ENCODE data around the gene DENND1A.

DENND1A gene

DNA sequence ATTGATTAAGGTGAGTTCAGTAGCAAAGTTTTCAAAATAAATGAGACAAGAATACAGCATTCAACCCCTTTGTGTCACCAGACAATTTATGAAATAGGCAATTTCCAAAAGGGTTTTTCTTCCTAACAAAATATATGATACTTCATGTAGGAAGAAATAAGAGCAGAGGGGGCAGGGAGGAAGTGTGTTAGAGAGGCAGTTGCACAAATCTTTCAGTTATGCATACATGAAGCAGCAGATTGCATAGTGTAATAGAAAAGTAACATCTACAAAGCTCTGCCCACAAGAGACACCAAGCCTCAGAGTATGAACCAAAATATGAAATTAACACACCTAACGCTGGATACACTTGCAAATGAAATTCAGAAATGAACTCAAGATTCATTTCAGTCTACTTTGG lies 157.0 kb downstream of the DENND1A start:
- DNase-seq (ENCODE audit: low read depth in 2 of 2) = no peak

DNA sequence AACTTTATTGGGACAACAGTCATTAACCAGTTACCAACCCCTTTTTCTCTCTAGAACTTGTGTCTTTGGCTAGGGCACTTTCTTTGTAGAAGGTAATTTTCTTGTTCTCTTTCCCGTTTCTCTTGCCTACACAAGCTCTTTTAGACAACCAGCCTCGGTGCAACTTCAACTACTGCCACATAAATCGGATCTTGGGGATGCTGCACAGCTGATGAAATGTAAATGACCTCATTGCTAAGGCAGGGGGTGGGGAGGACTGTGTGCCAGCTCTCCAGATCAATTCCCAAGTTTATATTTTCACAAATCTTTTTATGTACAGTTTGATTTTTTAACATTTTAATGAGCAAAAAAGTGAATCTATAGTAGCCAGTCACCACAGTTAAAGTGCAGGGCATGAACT lies 157.6 kb downstream of the DENND1A start:
- DNase-seq (ENCODE audit: low read depth in 2 of 2) = no peak

- DNase-seq (ENCODE audit: low read depth in 2 of 2) = no peak
These were observed 158.2 kb downstream of the DENND1A start for GRCh38 chr9:123771690-123772089.

GRCh38 chr9:123769719-123770118 lies 160.2 kb downstream of the DENND1A start:
- no peak for DNase-seq (ENCODE audit: low read depth in 2 of 2)

GRCh38 chr9:123763910-123764588 lies 165.9 kb downstream of the DENND1A start:
- DNase-seq (ENCODE audit: low read depth in 2 of 2) = no peak

DNA sequence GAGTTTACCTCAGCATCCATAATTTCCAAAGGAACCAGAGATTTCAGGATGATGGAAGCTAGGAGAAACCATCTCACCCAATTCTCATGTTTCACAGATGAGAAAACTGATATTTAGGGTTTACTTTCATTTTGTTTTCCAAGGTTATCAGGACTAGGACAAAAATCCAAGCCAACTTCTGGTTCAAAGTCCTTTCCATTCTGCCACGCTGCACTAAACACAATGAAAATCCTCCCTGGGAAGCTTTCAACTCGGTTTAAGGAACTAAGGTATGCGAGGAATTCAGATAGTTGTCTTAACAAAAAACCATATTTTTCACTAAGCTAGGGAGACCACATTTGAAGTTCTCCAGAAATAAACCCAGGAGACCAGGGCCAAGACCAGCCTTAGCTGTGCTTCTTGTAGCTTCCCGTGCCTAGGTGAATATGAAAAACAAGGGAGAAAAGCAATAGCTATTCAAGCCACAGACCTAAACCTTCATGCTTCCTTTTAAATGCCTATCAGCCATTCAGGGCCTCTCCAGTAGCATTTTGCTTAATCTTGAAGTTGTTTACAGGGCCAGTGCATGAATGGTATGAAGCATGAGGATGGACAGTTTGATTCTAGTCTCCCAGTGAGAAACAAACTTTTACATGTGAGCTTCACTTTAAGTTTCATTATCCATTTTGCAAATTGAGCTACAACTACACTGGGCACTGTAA lies 167.9 kb downstream of the DENND1A start:
- no peak for DNase-seq (ENCODE audit: low read depth in 2 of 2)

DNA sequence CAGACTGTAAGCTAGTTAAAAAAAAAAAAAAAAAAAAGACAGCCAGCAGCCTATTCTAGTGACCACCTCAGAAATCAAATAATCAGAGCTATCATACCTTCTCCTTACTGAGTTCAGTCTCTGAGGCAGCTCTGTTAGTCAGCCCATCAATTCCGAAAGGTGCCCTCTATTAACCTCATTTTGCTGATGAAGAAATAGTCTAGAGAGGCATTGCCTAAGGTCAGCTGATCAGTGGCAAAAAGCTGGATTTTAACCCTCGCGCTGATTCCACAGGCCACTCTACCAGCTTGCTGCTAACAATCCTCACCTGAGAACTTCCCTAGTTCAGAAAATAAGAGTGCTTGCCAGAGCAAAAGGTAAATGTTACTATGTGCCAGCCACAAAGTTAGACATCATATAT lies 172.0 kb downstream of the DENND1A start:
- no peak for DNase-seq (ENCODE audit: low read depth in 2 of 2)

DNA sequence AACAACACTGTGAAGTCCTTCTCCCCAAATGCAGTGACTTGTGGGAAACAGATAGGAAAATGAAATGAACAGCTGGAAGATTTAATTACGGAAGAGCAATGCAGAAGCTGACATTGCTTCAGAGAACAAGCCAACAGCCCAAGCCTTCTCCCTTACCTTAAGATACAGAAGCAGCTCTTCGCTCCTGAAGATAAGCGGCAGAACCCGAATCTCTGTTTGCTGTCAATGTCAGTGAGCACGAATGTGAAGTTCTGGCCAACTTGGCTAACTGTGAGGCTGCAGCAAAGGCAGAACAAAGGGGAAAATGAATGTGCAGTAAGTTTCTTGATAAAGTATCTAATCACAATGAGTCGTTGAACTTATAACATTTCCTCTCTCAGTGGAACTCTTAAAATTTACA lies 172.4 kb downstream of the DENND1A start:
- DNase-seq (ENCODE audit: low read depth in 2 of 2) = no peak

DNA sequence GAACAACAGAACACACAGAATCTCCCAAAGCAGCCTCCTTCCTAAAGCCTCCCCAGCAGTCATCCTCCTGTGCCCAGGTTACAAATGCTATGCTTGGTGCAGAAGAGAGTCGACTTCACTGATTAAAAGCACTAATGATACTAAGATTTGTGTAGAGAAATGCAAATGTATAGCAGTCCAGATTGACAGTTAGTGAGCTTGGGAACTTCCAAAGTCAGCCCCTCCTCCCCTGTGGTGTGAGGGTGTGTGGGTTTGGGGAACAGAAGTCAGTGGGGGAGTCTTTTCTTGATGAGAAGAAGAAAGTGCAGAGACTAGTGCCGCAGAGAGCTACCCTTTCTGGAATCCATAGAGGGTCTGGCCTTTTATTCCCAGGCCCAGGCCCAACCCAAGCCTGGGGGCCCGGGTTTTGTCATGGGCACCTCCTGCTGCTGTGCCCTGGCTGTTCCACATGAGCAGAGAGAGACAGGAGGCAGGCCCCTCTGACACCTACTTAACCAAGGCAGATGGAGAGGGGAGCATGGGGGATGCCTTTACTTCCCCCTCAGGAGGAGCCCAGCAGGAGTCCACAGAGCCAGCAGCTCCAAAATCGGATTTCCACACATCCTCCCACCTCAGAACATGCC lies 173.3 kb downstream of the DENND1A start:
- no peak for DNase-seq (ENCODE audit: low read depth in 2 of 2)

GRCh38 chr9:123753669-123754258 lies 176.2 kb downstream of the DENND1A start:
- DNase-seq (ENCODE audit: low read depth in 2 of 2) = no peak

DNA sequence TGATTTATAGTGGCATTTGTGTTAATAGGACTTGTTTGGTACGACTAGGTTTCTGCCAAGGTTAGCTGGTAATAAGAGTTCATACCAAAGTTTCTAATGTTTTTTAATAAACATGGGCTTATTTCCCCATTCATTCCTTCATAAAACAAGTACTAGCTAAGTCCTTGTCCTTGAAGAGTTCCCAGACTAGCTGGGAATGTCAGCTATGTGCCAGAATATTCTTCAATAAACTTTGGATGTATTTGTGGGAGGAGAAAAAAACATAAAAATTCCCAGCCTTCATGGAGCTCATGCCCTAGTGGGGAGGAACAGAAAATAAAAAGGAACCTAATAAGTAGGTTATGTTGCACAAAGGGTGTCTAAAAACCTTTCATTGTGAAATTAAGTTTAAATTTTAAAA lies 176.9 kb downstream of the DENND1A start:
- no peak for DNase-seq (ENCODE audit: low read depth in 2 of 2)

DNA sequence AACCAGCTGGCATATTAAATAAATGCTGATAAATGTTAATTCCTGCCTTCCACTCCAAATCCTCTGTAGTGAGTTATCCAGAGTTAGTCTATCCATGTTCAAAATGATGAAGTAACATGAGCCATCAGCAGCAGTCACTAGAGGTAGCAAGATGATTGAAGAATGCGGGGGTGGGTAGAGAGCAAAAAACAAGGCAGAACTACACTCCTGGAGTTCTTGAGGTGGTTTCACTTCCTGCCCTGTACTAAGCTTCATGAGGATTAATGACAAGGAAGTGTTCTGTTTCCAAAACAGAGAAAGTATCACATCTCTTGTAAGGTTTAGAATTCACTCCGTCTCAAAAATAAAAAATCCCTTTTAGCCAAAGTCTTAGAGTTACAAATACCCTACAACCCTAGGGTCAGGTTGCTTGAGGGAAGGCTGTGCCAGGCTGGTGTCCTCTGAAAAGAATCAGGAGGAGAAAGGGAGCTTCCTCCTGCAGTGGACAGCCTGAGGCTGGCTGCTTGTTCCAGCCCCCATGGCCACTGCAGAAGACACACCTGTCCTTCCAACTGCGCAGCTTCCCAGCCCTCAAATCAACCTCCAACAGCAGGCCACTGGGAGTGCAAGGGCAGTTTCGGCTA lies 180.2 kb downstream of the DENND1A start:
- DNase-seq (ENCODE audit: low read depth in 2 of 2) = no peak

DNA sequence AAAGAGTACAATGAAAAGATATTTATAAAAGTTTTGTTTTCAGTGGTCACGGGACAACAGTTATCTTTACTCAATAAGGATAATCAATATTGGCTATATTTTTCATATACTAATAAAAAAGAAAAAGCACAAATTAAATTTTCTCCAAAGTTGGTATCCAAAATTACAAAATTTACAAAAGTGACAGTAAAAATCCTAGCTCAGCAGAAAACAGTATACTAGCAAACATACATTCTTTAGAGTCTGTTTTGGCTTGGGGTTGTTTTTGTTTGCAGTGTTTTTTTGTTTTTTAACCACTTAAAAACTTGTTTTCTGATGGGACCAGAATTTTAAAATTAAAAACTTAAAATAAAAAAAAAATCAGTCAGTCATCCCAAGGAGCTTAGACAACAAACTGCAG lies 183.2 kb downstream of the DENND1A start:
- DNase-seq (ENCODE audit: low read depth in 2 of 2) = no peak

DNA sequence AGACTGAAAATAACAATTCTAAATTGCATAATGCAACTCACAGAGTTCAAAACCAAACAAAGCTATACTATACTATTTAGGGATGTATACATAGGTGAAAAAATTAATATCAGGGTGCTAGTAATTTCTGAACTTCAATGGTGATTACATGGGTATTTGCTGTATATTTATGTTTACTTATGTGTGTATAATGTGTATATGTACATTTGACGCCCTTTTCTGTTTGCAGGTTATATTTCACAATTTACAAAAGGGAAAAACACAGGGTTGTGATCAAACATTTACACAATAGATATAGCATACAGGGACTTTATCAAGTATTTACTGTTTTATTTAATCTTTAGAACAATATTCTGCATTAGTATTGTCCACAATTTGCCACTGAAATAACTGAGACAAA lies 184.0 kb downstream of the DENND1A start:
- no peak for DNase-seq (ENCODE audit: low read depth in 2 of 2)

DNA sequence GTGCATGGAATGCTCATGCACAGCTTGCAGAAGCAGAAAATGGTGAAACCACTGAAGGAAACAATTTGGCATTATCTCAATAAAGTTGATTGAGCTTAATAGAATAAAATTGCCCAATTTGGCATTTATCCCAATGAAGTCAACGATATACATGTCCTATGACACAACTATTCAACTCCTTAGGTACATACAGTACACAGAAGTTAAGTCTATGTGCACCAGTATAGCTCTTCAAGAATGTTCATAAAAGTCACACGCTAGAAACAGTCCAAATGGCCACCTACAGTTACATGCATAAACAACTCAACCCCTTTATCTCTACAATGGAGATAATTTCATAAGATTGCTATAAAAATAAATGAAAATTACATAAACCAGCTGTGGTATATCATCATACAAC lies 184.5 kb downstream of the DENND1A start:
- no peak for DNase-seq (ENCODE audit: low read depth in 2 of 2)

GRCh38 chr9:123743737-123744136 lies 186.2 kb downstream of the DENND1A start:
- DNase-seq (ENCODE audit: low read depth in 2 of 2) = no peak

DNA sequence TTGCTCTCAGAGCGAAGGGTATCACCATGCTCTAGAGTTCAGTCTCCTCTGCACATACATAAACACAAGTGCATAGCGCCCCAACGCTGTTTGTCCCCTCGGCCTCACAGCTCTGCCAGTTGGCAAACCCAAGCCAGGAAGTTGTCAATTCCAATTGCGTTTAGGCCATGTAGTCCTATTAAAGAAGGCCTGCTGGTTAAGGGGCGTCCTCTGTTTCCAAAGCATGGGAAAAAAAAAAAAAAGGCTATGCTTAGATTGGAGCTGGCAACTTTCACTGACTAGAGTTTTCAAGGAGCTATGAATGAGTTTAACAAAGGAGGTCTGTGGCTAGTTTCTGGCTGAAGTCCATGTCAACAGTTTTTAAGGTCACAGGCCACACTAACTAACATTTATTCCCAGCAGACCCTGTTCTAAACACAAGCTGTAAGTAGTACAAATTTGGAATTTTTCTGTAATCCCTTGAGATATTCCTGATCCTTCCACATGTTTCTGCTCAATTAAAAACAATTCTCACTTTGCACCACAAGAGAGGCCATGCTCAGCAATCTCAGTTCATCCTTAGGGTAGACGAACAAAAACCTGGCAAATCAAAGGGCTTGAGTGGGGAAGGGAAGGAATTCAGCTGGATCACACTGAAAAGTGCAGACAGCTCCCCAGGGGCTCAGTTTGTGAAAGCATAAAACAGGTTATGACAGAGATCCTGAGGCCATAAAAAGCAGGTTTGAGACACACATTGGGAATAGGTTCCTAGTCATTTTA lies 187.7 kb downstream of the DENND1A start:
- no peak for DNase-seq (ENCODE audit: low read depth in 2 of 2)

GRCh38 chr9:123741214-123741613 lies 188.7 kb downstream of the DENND1A start:
- no peak for DNase-seq (ENCODE audit: low read depth in 2 of 2)

- DNase-seq (ENCODE audit: low read depth in 2 of 2) = no peak
These were observed 190.0 kb downstream of the DENND1A start for GRCh38 chr9:123739902-123740301.

DNA sequence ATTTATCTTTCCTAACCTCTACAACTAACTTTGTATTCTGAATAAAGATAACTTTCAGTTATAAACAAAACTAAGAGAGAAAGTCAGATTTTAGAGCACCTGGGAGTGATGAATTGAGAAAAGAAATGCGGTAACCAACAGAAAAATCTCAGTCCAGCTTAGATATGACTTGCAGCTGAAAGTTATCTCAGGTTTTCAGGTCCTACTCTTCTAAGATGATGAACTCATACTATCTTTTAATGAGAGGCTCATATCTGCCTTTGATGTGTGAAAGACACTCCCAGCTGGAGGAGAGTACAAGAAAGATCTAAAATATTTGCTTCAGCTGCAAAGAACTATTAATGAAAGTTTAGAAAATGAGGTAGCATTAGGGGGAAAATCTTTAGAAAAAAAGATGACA lies 190.5 kb downstream of the DENND1A start:
- DNase-seq (ENCODE audit: low read depth in 2 of 2) = no peak

DNA sequence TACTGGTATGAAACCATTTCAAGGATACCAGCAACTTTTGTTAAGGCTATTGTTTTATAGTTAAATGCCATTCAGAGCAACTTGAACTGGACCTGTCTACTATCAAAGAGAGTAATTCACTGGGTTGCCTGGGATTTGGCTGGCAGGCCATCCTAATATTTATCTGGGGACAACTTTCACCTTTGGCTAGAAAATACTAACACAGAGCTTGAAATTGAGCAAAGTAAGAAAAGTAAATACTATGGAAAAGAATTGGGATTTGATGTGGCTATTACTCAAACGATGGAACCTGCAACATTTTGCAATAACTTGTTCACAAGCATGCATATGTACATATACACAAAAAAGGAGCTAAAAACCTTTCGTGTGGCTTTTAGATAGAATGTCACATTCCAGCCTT lies 191.3 kb downstream of the DENND1A start:
- DNase-seq (ENCODE audit: low read depth in 2 of 2) = no peak

DNA sequence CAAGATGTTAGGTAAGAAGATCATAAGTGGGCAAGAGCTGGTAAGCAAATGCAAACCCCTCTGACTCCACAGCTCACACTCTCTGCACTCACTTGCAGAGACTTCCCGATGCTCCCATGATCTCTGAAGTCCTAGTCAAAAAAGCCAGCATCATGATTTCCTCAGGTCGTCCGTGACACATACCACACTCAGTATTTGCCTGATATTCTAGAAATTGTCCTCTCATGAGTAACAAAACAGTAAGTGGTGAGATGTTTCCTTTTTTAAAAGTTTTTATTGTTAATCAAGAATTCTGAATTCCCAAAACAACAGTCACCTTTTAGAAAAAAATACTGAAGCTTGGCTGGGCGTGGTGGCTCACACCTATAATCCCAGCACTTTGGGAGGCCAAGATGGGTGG lies 194.6 kb downstream of the DENND1A start:
- no peak for DNase-seq (ENCODE audit: low read depth in 2 of 2)

All from stimulated activated CD8-positive, alpha-beta memory T cell treated with anti-CD3 and anti-CD28 coated beads, Interleukin-15, amount 100 ng/mL, for 4 hours (primary cell).